ENCODE data around the gene MRPL36. TPM values are rescaled to one million over a fixed set of nuclear protein-coding genes. Genes with fewer than 3 reads are reported as not detected.

The MRPL36 gene
- total and polyA plus RNA-seq, 2 donors (not counting 3 experiments of a cell fraction or from before 2014, with no cell fraction given) = 70.3 to 72.7 TPM

DNA sequence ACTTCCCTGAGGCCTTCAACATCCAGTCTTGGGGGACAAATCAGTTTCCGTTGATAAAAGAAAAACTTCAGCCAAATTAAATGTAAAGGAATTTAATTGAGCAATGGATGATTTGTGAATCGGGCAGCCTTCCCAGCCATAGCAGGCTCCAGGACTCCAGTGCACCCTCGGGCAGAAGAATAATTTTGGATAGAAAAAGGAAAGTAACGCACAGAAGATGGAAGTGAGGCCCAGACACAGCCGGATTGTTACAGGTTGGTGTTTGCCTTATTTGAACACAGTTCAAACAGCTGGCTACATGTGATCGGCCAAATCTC lies 19.1 kb downstream of the MRPL36 start:
- Histone ChIP-seq H3K27me3 (ENCODE audit: control insufficient read depth in 2 of 2, insufficient read depth in 2 of 2, low read length in 2 of 2) (peaks cover 0 to 3% of the 10 kb centered on the region in 2 experiments), H3K79me2 (ENCODE audit: control insufficient read depth, insufficient read depth, low read length) (no peaks in the 10 kb centered on the region), H4K20me1 (replicated peaks; ENCODE audit: control insufficient read depth, extremely low read depth, insufficient read depth, low read length) (no peaks in the 10 kb centered on the region), H2AFZ (ENCODE audit: low read depth, low read length) (no peak overlapping the region), H3K9me1 (replicated peaks; ENCODE audit: control insufficient read depth, extremely low read depth, insufficient read depth, low read length) (no peaks in the 10 kb centered on the region), H3K4me1 (ENCODE audit: control insufficient read depth, extremely low read depth, insufficient read depth, low read length) (no peaks in the 10 kb centered on the region), H3K4me3 (replicated peaks in 1 of 3; ENCODE audit: insufficient read depth in 1 of 3, low read depth in 1 of 3, low read length in 3 of 3) (no peak overlapping the region), H3K9me3 (replicated peaks; ENCODE audit: control insufficient read depth, insufficient read depth, low read length) (no peaks in the 10 kb centered on the region), H3K9ac (replicated peaks; ENCODE audit: extremely low read depth, insufficient read depth, low read length) (no peak overlapping the region), H3K4me2 (ENCODE audit: insufficient read depth, low read length) (no peak overlapping the region), H3K36me3 (ENCODE audit: control insufficient read depth in 2 of 2, extremely low read depth in 1 of 2, insufficient read depth in 2 of 2, low read length in 2 of 2) (no peaks in the 10 kb centered on the region), H3K27ac (ENCODE audit: insufficient read depth, low read depth, low read length) (no peak overlapping the region)
- dilution Hi-C loops (cut with MboI; ENCODE audit: extremely low pct_ligation_motif_present, low sequenced_read_pairs) = no loop called here
- FAIRE-seq = no peak
- no peak for DNase-seq (ENCODE audit: low read depth, low spot score)
- POLR2A ChIA-PET = no interaction called here
- intact Hi-C loops (cut with micrococcal nuclease) = no loop called here
- BruUV-seq (replicated peaks) = no TSS peak
- TF ChIP-seq GATA2 (IDR thresholded peaks at IDR 0.05; ENCODE audit: insufficient read depth, insufficient read length, low read depth, low read length) (no peak), POLR2A (IDR thresholded peaks at IDR 0.05; ENCODE audit: low read depth, low read length) (no peak), EZH2 (IDR thresholded peaks at IDR 0.05; ENCODE audit: borderline replicate concordance, low read depth, low read length, severe bottlenecking) (no peak), POLR2AphosphoS5 (IDR thresholded peaks at IDR 0.05; ENCODE audit: insufficient read depth, low read depth, low read length) (no peak), FOS (IDR thresholded peaks at IDR 0.05; ENCODE audit: borderline replicate concordance, insufficient read depth, low read length) (no peak), JUN (IDR thresholded peaks at IDR 0.05; ENCODE audit: borderline replicate concordance, insufficient read depth, insufficient read length, low read depth) (no peak), MYC (IDR thresholded peaks at IDR 0.05; ENCODE audit: low read depth, low read length) (no peak)
- TF ChIP-seq, protein P1, sequence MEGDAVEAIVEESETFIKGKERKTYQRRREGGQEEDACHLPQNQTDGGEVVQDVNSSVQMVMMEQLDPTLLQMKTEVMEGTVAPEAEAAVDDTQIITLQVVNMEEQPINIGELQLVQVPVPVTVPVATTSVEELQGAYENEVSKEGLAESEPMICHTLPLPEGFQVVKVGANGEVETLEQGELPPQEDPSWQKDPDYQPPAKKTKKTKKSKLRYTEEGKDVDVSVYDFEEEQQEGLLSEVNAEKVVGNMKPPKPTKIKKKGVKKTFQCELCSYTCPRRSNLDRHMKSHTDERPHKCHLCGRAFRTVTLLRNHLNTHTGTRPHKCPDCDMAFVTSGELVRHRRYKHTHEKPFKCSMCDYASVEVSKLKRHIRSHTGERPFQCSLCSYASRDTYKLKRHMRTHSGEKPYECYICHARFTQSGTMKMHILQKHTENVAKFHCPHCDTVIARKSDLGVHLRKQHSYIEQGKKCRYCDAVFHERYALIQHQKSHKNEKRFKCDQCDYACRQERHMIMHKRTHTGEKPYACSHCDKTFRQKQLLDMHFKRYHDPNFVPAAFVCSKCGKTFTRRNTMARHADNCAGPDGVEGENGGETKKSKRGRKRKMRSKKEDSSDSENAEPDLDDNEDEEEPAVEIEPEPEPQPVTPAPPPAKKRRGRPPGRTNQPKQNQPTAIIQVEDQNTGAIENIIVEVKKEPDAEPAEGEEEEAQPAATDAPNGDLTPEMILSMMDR (IDR thresholded peaks at IDR 0.05; ENCODE audit: extremely low read depth in 1 of 2, insufficient read depth in 1 of 2, low read depth in 1 of 2, low read length in 2 of 2) = no peak
- TF ChIP-seq, protein P2, sequence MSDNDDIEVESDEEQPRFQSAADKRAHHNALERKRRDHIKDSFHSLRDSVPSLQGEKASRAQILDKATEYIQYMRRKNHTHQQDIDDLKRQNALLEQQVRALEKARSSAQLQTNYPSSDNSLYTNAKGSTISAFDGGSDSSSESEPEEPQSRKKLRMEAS (IDR thresholded peaks at IDR 0.05; ENCODE audit: insufficient read depth, insufficient read length) = no peak
- CTCF ChIA-PET = no interaction called here

Data from endothelial cell of umbilical vein (primary cell).